GM23248 (cell line): ENCODE results near the gene SPACDR. TPM values are rescaled to one million over a fixed set of nuclear protein-coding genes. Genes with fewer than 3 reads are reported as not detected.

Experiments used
- DNase-seq: peaks from one replicate; pipeline ENCODE4 v3.0.0-alpha.2; 2015
- H2AFZ ChIP-seq: fragments of 200-600 bp; sonication (generic); 2 replicates; pipeline ENCODE4 v1.6.1; 2016; ENCODE audit warnings: antibody characterized with exemption
- H3F3A ChIP-seq: fragments of 200-600 bp; sonication (generic); 2 replicates; pipeline ENCODE4 v1.6.1; 2016; ENCODE audit warnings: mild to moderate bottlenecking, antibody characterized with exemption, mixed run types; ENCODE audit not compliant: insufficient read depth
- H3K27ac ChIP-seq: fragments of 200-600 bp; sonication (generic); 2 replicates; pipeline ENCODE4 v1.5.1; 2016; ENCODE audit warnings: mild to moderate bottlenecking
- H3K27me3 ChIP-seq: fragments of 200-600 bp; sonication (generic); replicated peaks from 2 replicates; pipeline ENCODE4 v1.6.1; 2016; ENCODE audit warnings: mild to moderate bottlenecking; ENCODE audit not compliant: insufficient read depth
- H3K36me3 ChIP-seq: fragments of 200-600 bp; sonication (generic); 2 replicates; pipeline ENCODE4 v1.6.1; 2016; ENCODE audit warnings: low read depth, mild to moderate bottlenecking
- H3K4me1 ChIP-seq: fragments of 200-600 bp; sonication (generic); 2 replicates; pipeline ENCODE4 v1.6.1; 2016; ENCODE audit warnings: mild to moderate bottlenecking; ENCODE audit not compliant: insufficient read depth
- H3K4me2 ChIP-seq: fragments of 200-600 bp; sonication (generic); one replicate; pipeline ENCODE4 v1.6.1; 2016; ENCODE audit warnings: mild to moderate bottlenecking; ENCODE audit not compliant: unreplicated experiment
- H3K4me3 ChIP-seq: fragments of 200-600 bp; sonication (generic); 2 replicates; pipeline ENCODE4 v1.5.1; 2016; ENCODE audit warnings: mild to moderate bottlenecking
- H3K79me2 ChIP-seq: fragments of 200-600 bp; sonication (generic); 2 replicates; pipeline ENCODE4 v1.6.1; 2016; ENCODE audit warnings: mild to moderate bottlenecking; ENCODE audit not compliant: insufficient read depth
- H3K9ac ChIP-seq: fragments of 200-600 bp; sonication (generic); 2 replicates; pipeline ENCODE4 v1.6.1; 2016; ENCODE audit warnings: mild to moderate bottlenecking
- H3K9me2 ChIP-seq: fragments of 200-600 bp; sonication (generic); 2 replicates; pipeline ENCODE4 v1.6.1; 2016; ENCODE audit warnings: mixed run types, mild to moderate bottlenecking, moderate library complexity; ENCODE audit not compliant: insufficient read depth
- H3K9me3 ChIP-seq: fragments of 200-600 bp; sonication (generic); one replicate; pipeline ENCODE4 v1.6.1; 2017; ENCODE audit warnings: low read depth
- H4K20me1 ChIP-seq: fragments of 200-600 bp; sonication (generic); 2 replicates; pipeline ENCODE4 v1.6.0; 2016; ENCODE audit not compliant: insufficient read depth
- EZH2 ChIP-seq: fragments of 200-600 bp; sonication (generic); IDR thresholded peaks from 2 replicates; pipeline ENCODE4 v1.6.1; 2018; ENCODE audit warnings: antibody characterized with exemption, mild to moderate bottlenecking; ENCODE audit not compliant: insufficient read depth, poor library complexity, severe bottlenecking
- EZH2phosphoT487 ChIP-seq: fragments of 200-600 bp; sonication (generic); IDR thresholded peaks from 2 replicates; pipeline ENCODE4 v1.6.1; 2018; ENCODE audit warnings: antibody characterized with exemption, moderate library complexity, mild to moderate bottlenecking, low read depth; ENCODE audit not compliant: insufficient read depth
- WGBS, 2 experiments: methylation state at CpG; one replicate each; pipeline ENCODE4 v1.1.6; 2015 to 2017; ENCODE audit warnings: low lambda C conversion rate in 2 of 2, low coverage in 1 of 2; ENCODE audit errors: missing lambda C conversion rate in 2 of 2; 5-methylcytosine and 5-hydroxymethylcytosine counted together
- in situ Hi-C: fragments of 300-500 bp; cut with MboI; formaldehyde crosslinking; loops from 2 replicates; pipeline ENCODE4 v1.15.0; 2020
- polyA plus RNA-seq: library from polyadenylated mRNA; unstranded; fragments of >200 nt; fragmentation: Nextera tagmentation; extraction: Ambion mirVana; gene quantifications from 2 replicates; pipeline ENCODE4 v1.2.1, GENCODE V29; 2016
- total RNA-seq: library from RNA; depleted of rRNA; stranded (reverse); fragments of >200 nt; shearing (Covaris generic); gene quantifications from 2 replicates; pipeline ENCODE4 v1.2.3, GENCODE V29; 2014

SPACDR gene
- total and polyA plus RNA-seq, 2 experiments from 2014 or later, result 0.50 TPM; not detected in 1

GRCh38 chr7:100483722-100484672 is 19.9 kb upstream of the SPACDR start, which contains the start of gene NYAP1:
Gene NYAP1 (plus strand): TSS chr7:100483927. CDS start chr7:100485312, 1,385 bp downstream.
- 33 to 66% methylated on average over 9 to 43 of the region's 45 CpGs for WGBS, 2 experiments
- DNase-seq, result no peak
- Histone ChIP-seq H3K9me2 (no peaks in the 10 kb centered on the region), H3K79me2 (no peaks in the 10 kb centered on the region), H3K27me3 (no peaks in the 10 kb centered on the region), H3K9ac (peak within 1 kb of the TSS; percentile 33), H3F3A (0 out of 2 replicates have a peak, but pooled peaks cover 4% of the 10 kb centered on the region), H3K27ac (no peak within 1 kb of the TSS), H3K36me3 (no peaks in the 10 kb centered on the region), H2AFZ (peak within 1 kb of the TSS; percentile 87), H3K4me2 (peak within 1 kb of the TSS; percentile 67), H3K9me3 (no peaks in the 10 kb centered on the region), H3K4me3 (peak within 1 kb of the TSS; percentile 69), H4K20me1 (no peaks in the 10 kb centered on the region), H3K4me1 (peaks cover 4% of the 10 kb centered on the region; the same call in 1 of the 2 replicates)
- in situ Hi-C loops, result no loop called here
- TF ChIP-seq EZH2 (no peak), EZH2phosphoT487 (no peak)

GRCh38 chr7:100483090-100483721 is 19.1 kb upstream of the SPACDR start:
- 1 to 4% methylated on average over 31 to 74 of the region's 79 CpGs for WGBS, 2 experiments
- no peaks in the 10 kb centered on the region for H4K20me1 ChIP-seq
- peak overlapping the region; percentile 69 for H3K4me3 ChIP-seq
- no peaks in the 10 kb centered on the region for H3K9me2 ChIP-seq
- H3K9ac ChIP-seq, result peak overlapping the region; percentile 33
- peak overlapping the region; percentile 67 for H3K4me2 ChIP-seq
- no peak for TF ChIP-seq EZH2phosphoT487
- TF ChIP-seq EZH2, result no peak
- peaks cover 4% of the 10 kb centered on the region; the same call in 1 of the 2 replicates for H3K4me1 ChIP-seq
- H3K27me3 ChIP-seq, result no peaks in the 10 kb centered on the region
- H2AFZ ChIP-seq, result peak overlapping the region; percentile 87
- no peak overlapping the region for H3K27ac ChIP-seq
- in situ Hi-C loops, result no loop called here
- H3K79me2 ChIP-seq, result peaks cover 8% of the 10 kb centered on the region
- 0 out of 2 replicates have a peak, but pooled peaks cover 4% of the 10 kb centered on the region for H3F3A ChIP-seq
- no peaks in the 10 kb centered on the region for H3K36me3 ChIP-seq
- H3K9me3 ChIP-seq, result no peaks in the 10 kb centered on the region
- DNase-seq, result peak; percentile 70

GRCh38 chr7:100482728-100483089 is 18.6 kb upstream of the SPACDR start:
- Histone ChIP-seq H3K9ac (peak overlapping the region; percentile 33; the same call in 1 of the 2 replicates), H2AFZ (peak overlapping the region; percentile 87), H3K79me2 (peaks cover 13% of the 10 kb centered on the region), H3K9me3 (no peaks in the 10 kb centered on the region), H3K4me2 (peak overlapping the region; percentile 67), H3F3A (0 out of 2 replicates have a peak, but pooled peaks cover 4% of the 10 kb centered on the region), H3K27ac (no peak overlapping the region), H3K27me3 (no peaks in the 10 kb centered on the region), H3K36me3 (no peaks in the 10 kb centered on the region), H3K9me2 (no peaks in the 10 kb centered on the region), H3K4me3 (peak overlapping the region; percentile 69), H3K4me1 (peaks cover 4% of the 10 kb centered on the region; the same call in 1 of the 2 replicates), H4K20me1 (no peaks in the 10 kb centered on the region)
- DNase-seq, result no peak
- in situ Hi-C loops, result no loop called here
- TF ChIP-seq EZH2phosphoT487 (no peak), EZH2 (no peak)
- 38 to 42% methylated on average over 14 of the region's 14 CpGs for WGBS, 2 experiments

- in situ Hi-C loops, result no loop called here
- Histone ChIP-seq H3K4me3 (no peak overlapping the region), H2AFZ (no peak overlapping the region), H4K20me1 (no peaks in the 10 kb centered on the region), H3K36me3 (no peaks in the 10 kb centered on the region), H3F3A (0 out of 2 replicates have a peak, but pooled peaks cover 4% of the 10 kb centered on the region), H3K9me2 (no peaks in the 10 kb centered on the region), H3K9ac (no peak overlapping the region), H3K4me2 (no peak overlapping the region), H3K27ac (no peak overlapping the region), H3K79me2 (peaks cover 25% of the 10 kb centered on the region), H3K4me1 (peaks cover 8% of the 10 kb centered on the region; the same call in 1 of the 2 replicates), H3K27me3 (no peaks in the 10 kb centered on the region), H3K9me3 (no peaks in the 10 kb centered on the region)
- TF ChIP-seq EZH2, result no peak
- TF ChIP-seq EZH2phosphoT487, result no peak
- no peak for DNase-seq
- 93 to 94% methylated on average over 1 of the region's 1 CpG for WGBS, 2 experiments
Observed at GRCh38 chr7:100481466-100481865, 17.4 kb upstream of the SPACDR start.
